Activated CD4-positive, alpha-beta T cell treated with anti-CD3 and anti-CD28 coated beads for 36 hours (primary cell): ENCODE results near the gene TMEM163. TPM values are rescaled to one million over a fixed set of nuclear protein-coding genes. Genes with fewer than 3 reads are reported as not detected.
"Not testable (repeated sequence)": the region's sequence is repeated elsewhere in the genome, so short reads cannot be mapped to it uniquely, and the experiment has no call there.

Experiments
- ATAC-seq: fragments of 200-7000 bp; cut with Tn5 transposase; one replicate; pipeline ENCODE4 v1.10.0; 2021; ENCODE audit warnings: mild to moderate bottlenecking, moderate library complexity
- CTCF ChIA-PET: fragments of 350-600 bp; sonication (Branson Sonifier 250); formaldehyde crosslinking; loops from one replicate; lab custom pipeline; 2021; ENCODE audit warnings: antibody characterized with exemption; lab: Charles Lee
- POLR2A ChIA-PET: fragments of 350-600 bp; sonication (Branson Sonifier 250); formaldehyde crosslinking; loops from one replicate; lab custom pipeline; 2021; ENCODE audit warnings: antibody characterized with exemption, inconsistent platforms; lab: Charles Lee
- DNase-seq: peaks from one replicate; pipeline ENCODE4 v3.0.0-alpha.2; 2020
- H3K27ac Mint-ChIP-seq: one replicate; pipeline ENCODE4 v1.8.0; 2021; ENCODE audit warnings: mixed read lengths
- H3K27me3 Mint-ChIP-seq: one replicate; pipeline ENCODE4 v1.8.0; 2021; ENCODE audit warnings: mixed read lengths
- H3K36me3 Mint-ChIP-seq: one replicate; pipeline ENCODE4 v1.8.0; 2021; ENCODE audit warnings: low read depth, mixed read lengths
- H3K4me1 Mint-ChIP-seq: one replicate; pipeline ENCODE4 v1.8.0; 2021; ENCODE audit warnings: mixed read lengths
- H3K4me3 Mint-ChIP-seq: one replicate; pipeline ENCODE4 v1.8.0; 2021; ENCODE audit warnings: mild to moderate bottlenecking, moderate library complexity, mixed read lengths
- H3K9me3 Mint-ChIP-seq: one replicate; pipeline ENCODE4 v1.8.0; 2021; ENCODE audit warnings: low read depth, mixed read lengths
- intact Hi-C, 2 experiments: fragments of 100-400 bp; cut with DNase I in 1 of 2; cut with micrococcal nuclease in 1 of 2; formaldehyde crosslinking; loops; one replicate each; pipeline versions ENCODE4 v1.14.2 to v1.15.1; 2022 to 2024; cut with DNase I, micrococcal nuclease
- total RNA-seq, 2 experiments: library from RNA; stranded (reverse); gene quantifications; one replicate each; pipeline ENCODE4 v1.2.3, GENCODE V29; 2021

TMEM163 gene
- total RNA-seq, 2 experiments from 2014 or later = 0.11 TPM; not detected in 1

DNA sequence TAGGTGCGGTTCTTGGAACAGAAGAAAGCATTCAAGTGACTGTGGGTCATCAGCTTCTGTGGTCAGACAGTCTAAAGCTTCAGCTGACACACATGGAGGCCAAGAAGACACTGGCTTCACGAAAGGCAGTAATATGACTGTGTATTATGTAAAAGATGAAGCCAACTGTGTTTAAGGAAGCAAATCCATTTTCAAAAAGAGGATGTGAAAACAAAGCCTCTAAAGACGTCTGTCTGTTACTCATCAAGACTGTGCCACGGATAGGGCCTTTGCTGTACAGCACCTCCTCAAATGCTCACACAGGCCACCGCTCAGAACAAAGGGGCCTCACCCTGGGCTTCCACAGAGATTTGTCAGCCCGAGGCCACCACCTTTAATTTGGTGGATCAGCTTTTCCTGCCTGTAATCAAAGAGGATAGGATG lies 21.1 kb upstream of the TMEM163 start:
- Mint-ChIP-seq H3K27me3 (no peaks in the 10 kb centered on the region), H3K27ac (no peak overlapping the region), H3K36me3 (no peaks in the 10 kb centered on the region), H3K4me1 (peaks cover 3% of the 10 kb centered on the region), H3K4me3 (no peak overlapping the region), H3K9me3 (no peaks in the 10 kb centered on the region)
- intact Hi-C loops = no loop called here
- DNase-seq = no peak
- ChIA-PET CTCF (no interaction called here), POLR2A (no interaction called here)
- no peak for ATAC-seq

DNA sequence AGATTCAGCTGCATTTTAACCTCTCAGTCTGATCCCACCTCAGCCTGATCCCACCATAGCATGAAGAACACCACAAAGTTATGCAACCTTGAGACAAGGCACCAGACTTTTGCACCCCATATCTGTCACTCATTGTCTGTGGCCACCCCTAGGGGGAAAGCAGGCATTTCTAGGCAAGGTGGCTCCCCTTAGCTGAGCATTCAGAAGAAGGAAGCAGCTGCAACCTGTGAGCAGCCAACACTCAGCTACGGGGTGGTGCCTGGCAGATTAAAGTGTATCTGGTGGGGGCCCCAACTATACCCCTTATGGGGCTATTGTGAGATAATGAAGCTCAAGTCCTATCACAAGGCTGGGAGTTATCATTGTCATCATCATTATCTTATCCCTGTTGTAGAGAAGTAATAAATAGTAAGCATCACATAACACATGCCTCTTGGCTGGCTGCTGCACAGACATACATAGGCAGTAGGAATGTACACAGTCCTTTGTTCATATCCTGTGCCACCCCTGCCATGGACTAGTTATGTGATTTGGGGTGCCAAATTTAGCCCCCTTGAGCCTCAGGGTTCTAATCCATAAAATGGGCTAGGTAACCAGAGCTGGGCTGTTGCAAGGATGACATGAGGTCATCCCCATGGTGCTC lies 20.6 kb upstream of the TMEM163 start:
- H3K4me3 Mint-ChIP-seq = no peak overlapping the region
- no peak for DNase-seq
- intact Hi-C loops = no loop called here
- no peak overlapping the region for H3K27ac Mint-ChIP-seq
- no peak for ATAC-seq
- H3K9me3 Mint-ChIP-seq = no peaks in the 10 kb centered on the region
- CTCF ChIA-PET = interaction anchor here (0.5 kb wide), 1 partner anchor 19 kb away, joined by 3 read pairs; no protein-coding TSS in a partner anchor
- POLR2A ChIA-PET = no interaction called here
- H3K4me1 Mint-ChIP-seq = no peaks in the 10 kb centered on the region
- no peaks in the 10 kb centered on the region for H3K36me3 Mint-ChIP-seq
- no peaks in the 10 kb centered on the region for H3K27me3 Mint-ChIP-seq

DNA sequence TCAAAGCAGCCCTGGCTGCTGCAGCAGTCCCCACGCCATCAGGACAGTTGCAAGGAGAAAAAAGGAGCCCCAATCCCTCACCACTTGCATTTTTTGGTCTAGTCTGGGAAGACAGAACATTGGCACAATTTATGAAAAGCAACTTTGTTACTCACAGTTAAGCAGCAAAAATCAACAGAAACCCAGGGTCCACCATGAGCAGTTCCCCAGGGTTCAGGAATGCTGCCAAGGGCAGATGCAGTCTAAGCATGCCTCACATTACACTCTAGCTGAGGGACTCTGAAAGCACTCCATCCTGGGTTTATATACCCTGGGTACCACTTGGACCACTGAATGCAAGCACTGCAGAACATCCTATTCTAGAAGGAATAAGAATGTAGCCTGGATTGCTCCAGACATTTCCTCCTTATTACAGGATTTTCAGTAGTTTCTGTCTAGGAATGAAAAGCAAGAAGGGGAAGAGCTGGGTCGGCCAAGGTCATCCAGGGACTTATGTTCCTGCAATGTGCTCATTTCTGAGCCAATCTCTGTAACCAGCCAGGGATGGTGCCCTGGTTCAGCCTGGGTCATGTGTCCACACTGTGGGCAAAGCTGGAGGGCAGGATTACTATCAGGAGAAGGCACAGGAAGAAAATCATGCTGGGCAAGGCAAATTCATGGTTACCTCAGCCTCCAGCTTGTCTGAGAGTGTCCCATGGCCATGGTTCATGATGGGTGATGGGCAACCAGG lies 19.5 kb upstream of the TMEM163 start:
- H3K4me1 Mint-ChIP-seq = no peaks in the 10 kb centered on the region
- no peaks in the 10 kb centered on the region for H3K36me3 Mint-ChIP-seq
- POLR2A ChIA-PET = no interaction called here
- DNase-seq (no peak), ATAC-seq (no peak)
- H3K9me3 Mint-ChIP-seq = no peaks in the 10 kb centered on the region
- H3K4me3 Mint-ChIP-seq = no peak overlapping the region
- CTCF ChIA-PET = no interaction called here
- no peak overlapping the region for H3K27ac Mint-ChIP-seq
- H3K27me3 Mint-ChIP-seq = no peaks in the 10 kb centered on the region
- intact Hi-C loops = no loop called here

DNA sequence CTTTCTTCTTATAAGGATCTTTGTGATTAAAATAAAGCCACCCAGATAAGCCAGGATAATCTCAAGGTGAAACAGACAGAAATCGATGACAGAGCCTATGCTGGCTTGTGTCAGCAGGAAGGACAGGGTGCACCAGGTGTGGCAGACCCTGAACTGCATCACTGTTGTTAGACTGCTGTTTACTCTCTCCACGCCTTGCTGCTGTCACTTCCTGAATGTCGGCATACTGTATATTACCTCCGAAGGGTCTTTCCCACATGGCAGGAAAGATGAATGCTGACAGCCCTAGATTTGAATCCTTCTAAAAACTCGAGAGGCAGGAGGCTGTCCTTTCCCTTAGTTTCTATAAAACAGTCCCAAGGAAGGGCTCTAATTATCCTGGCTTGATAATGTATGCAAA lies 18.9 kb upstream of the TMEM163 start:
- POLR2A ChIA-PET = no interaction called here
- intact Hi-C loops = no loop called here
- no peak overlapping the region for H3K27ac Mint-ChIP-seq
- H3K9me3 Mint-ChIP-seq = no peaks in the 10 kb centered on the region
- H3K4me1 Mint-ChIP-seq = no peaks in the 10 kb centered on the region
- CTCF ChIA-PET = interaction anchor here (0.6 kb wide), 1 partner anchor 626 kb away, joined by 3 read pairs; no protein-coding TSS in a partner anchor
- H3K4me3 Mint-ChIP-seq = no peak overlapping the region
- H3K27me3 Mint-ChIP-seq = no peaks in the 10 kb centered on the region
- ATAC-seq (no peak), DNase-seq (no peak)
- no peaks in the 10 kb centered on the region for H3K36me3 Mint-ChIP-seq

DNA sequence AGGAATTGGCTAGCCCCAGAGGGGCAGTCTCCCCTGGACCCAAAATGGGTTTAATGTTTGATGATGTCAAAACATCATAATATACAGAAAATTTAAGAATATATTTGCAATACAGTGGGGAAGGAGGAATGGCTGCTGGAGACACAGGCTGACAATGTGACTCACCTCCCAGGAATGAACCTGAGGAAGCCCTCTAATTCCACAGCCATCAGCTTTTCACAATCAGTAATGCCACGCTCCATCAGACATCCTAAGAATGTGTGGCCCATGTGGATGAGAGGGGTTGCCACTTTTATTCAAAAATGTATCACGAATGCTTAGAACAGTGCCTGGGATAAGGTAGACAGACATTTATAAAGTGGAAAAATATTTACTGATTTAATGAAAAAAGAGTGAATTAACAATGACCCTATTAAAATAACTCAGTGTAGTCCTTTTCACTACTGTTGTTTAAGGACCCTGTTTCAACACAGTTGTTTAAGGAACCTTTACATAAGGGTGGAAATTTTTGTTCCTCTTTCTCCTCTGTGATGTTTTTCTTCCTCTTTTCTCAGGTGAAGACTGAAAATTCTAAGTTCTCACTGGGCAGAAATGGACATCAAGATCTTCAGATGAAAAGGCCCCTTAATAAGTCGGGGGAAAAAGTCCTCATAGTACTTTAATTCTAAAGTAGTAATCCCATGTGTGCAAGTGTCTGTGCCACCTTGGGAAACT lies 17.5 kb upstream of the TMEM163 start:
- no peaks in the 10 kb centered on the region for H3K9me3 Mint-ChIP-seq
- no peak for DNase-seq
- H3K27ac Mint-ChIP-seq = no peak overlapping the region
- ChIA-PET CTCF (no interaction called here), POLR2A (no interaction called here)
- intact Hi-C loops = no loop called here
- H3K36me3 Mint-ChIP-seq = no peaks in the 10 kb centered on the region
- H3K27me3 Mint-ChIP-seq = no peaks in the 10 kb centered on the region
- H3K4me3 Mint-ChIP-seq = no peak overlapping the region
- no peak for ATAC-seq
- H3K4me1 Mint-ChIP-seq = no peaks in the 10 kb centered on the region

DNA sequence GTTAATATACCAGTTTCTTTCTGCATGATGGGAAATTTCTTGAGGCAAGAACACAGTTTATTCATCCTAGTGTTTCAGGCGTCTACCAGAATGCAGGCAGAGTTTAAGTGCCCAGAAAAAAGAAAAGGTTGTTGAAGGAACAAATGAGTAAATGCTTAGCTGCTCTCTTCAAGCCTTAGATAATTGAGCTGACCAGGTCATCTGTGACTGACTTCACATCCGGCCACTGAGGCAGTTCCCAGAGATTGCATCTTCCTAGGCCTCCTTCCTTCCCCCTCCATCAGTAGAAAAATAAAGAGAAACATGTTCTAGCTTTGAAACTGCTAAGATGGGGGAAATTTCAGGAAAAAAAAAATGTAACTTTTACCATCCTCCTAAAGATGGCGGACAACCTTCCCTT lies 9.4 kb upstream of the TMEM163 start:
- H3K4me3 Mint-ChIP-seq = no peak overlapping the region
- peaks cover 2% of the 10 kb centered on the region for H3K27me3 Mint-ChIP-seq
- H3K4me1 Mint-ChIP-seq = no peaks in the 10 kb centered on the region
- ATAC-seq = no peak
- no peaks in the 10 kb centered on the region for H3K9me3 Mint-ChIP-seq
- DNase-seq = no peak
- no peak overlapping the region for H3K27ac Mint-ChIP-seq
- ChIA-PET POLR2A (no interaction called here), CTCF (no interaction called here)
- intact Hi-C loops = no loop called here
- H3K36me3 Mint-ChIP-seq = no peaks in the 10 kb centered on the region

DNA sequence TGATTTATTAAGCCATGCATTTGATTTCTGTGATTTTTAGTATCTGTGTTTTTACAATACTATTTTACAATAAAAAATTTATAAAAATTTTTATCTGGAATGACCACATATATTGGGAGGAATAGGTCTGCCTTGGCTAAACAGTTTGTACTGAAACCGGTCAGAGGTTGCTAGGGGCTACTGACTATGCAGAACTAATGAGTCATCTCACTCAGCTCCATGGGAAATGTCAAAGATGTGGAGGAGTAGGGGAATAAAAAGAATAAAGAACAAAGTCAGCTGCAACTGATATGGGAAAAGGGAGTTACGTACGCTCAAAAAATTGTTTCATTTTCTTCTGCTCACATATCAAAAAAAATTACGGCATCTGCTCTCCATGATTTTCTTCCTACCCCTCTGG lies 8.6 kb upstream of the TMEM163 start:
- H3K4me3 Mint-ChIP-seq = no peak overlapping the region
- H3K4me1 Mint-ChIP-seq = no peaks in the 10 kb centered on the region
- DNase-seq = no peak
- no peaks in the 10 kb centered on the region for H3K36me3 Mint-ChIP-seq
- intact Hi-C loops = no loop called here
- no peak for ATAC-seq
- CTCF ChIA-PET = interaction anchor here (0.8 to 1.0 kb wide), 2 partner anchors 73 to 145 kb away, joined by 3 read pairs; no protein-coding TSS in a partner anchor
- POLR2A ChIA-PET = no interaction called here
- H3K27me3 Mint-ChIP-seq = peaks cover 2% of the 10 kb centered on the region
- no peak overlapping the region for H3K27ac Mint-ChIP-seq
- H3K9me3 Mint-ChIP-seq = no peaks in the 10 kb centered on the region

DNA sequence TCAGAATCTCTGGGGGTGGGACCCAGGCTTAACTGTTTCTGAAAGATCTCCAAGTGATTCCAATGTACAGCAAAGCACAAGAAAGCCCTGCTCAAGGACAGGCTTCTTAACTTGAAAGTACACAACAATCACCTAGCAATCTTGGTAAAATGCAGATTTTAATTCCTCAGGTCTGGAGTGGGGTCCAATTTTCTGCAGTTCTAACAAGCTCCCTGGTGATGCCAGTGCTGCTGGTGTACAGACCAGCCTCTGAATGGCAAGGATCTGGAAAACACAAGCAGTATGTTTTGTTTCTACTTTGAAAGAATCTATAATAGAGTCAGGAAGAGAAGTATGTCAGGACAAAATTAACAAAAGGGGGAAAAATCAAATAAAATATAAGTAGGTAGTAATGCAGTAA lies 7.8 kb upstream of the TMEM163 start:
- H3K36me3 Mint-ChIP-seq = no peaks in the 10 kb centered on the region
- intact Hi-C loops = no loop called here
- no peak overlapping the region for H3K4me3 Mint-ChIP-seq
- CTCF ChIA-PET = interaction anchor here (0.8 to 1.0 kb wide), 2 partner anchors 73 to 144 kb away, joined by 3 read pairs; no protein-coding TSS in a partner anchor
- ATAC-seq (no peak), DNase-seq (no peak)
- no peak overlapping the region for H3K27ac Mint-ChIP-seq
- H3K4me1 Mint-ChIP-seq = no peaks in the 10 kb centered on the region
- peaks cover 6% of the 10 kb centered on the region for H3K27me3 Mint-ChIP-seq
- POLR2A ChIA-PET = no interaction called here
- no peaks in the 10 kb centered on the region for H3K9me3 Mint-ChIP-seq

DNA sequence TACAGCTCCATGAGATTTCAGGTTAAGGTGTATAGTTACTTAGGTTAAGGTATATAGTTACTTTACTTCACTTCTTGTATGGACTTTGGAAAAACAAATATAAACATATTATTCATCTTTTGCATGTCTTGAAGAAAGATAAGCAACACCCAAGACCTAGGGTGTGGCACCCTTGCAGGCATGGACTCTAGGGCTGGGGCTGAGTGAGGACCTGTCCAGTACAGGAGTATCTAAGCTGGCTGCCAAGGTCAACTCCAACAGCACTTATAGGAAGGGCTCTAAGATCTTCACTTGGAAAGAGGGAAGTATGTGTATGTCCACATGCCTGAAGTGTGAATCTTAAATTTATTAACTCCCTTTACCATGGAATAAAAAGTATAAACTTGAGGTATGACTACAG lies 7.1 kb upstream of the TMEM163 start:
- intact Hi-C loops = no loop called here

DNA sequence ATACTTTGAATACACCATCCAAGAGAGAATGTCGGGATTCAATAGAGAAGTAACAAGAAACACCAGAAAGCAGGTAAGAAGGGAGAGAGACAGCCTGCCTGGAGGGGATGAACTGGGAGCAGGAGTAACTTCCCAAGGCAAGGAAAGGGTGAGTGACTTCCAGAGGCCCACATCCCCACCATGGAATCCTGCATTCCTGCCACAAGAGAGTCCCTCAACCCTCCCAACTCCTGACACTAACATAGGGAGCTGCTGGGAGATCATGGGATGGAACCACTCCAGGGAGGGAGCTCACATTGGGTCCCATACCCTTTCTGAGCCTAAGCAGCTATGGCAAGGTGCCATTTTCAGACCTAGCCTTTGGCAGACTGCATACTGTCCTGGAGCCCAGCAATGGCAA lies 5.5 kb upstream of the TMEM163 start:
- no peak for ATAC-seq
- intact Hi-C loops = no loop called here
- ChIA-PET POLR2A (no interaction called here), CTCF (no interaction called here)
- Mint-ChIP-seq H3K4me3 (no peak overlapping the region), H3K36me3 (no peaks in the 10 kb centered on the region), H3K4me1 (peaks cover 3% of the 10 kb centered on the region), H3K27ac (no peak overlapping the region), H3K9me3 (no peaks in the 10 kb centered on the region), H3K27me3 (peaks cover 26% of the 10 kb centered on the region)
- DNase-seq = no peak

More for the DNA sequence above, 7.1 kb upstream of the TMEM163 start:
- ChIA-PET POLR2A (no interaction called here), CTCF (no interaction called here)
- no peaks in the 10 kb centered on the region for H3K4me1 Mint-ChIP-seq
- no peak for DNase-seq
- peaks cover 11% of the 10 kb centered on the region for H3K27me3 Mint-ChIP-seq
- H3K36me3 Mint-ChIP-seq = no peaks in the 10 kb centered on the region
- no peaks in the 10 kb centered on the region for H3K9me3 Mint-ChIP-seq
- ATAC-seq = no peak
- no peak overlapping the region for H3K4me3 Mint-ChIP-seq
- H3K27ac Mint-ChIP-seq = no peak overlapping the region

DNA sequence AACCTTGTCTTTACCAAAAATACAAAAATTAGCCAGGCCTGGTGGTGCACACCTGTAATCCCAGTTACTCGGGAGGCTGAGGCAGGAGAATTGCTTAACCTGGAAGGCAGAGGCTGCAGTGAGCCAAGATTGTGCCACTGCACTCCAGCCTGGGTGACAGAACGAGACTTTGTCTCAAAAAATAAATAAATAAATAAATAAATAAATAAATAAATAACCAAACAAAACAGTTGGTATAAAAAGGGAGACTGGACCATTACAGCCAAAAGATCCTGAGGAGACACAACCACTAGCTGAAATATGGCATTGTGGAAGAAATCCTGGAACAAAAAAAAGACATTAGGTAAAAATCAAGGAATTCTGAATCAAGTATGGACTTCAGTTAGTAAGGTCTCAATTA lies 4.9 kb upstream of the TMEM163 start:
- H3K27ac Mint-ChIP-seq, DNase-seq, H3K9me3 Mint-ChIP-seq, ATAC-seq, H3K36me3 Mint-ChIP-seq, H3K4me3 Mint-ChIP-seq, POLR2A ChIA-PET, H3K4me1 Mint-ChIP-seq, intact Hi-C loops: not testable (repeated sequence)
- CTCF ChIA-PET = interaction anchor here (0.6 kb wide), 1 partner anchor 75 kb away, joined by 6 read pairs; no protein-coding TSS in a partner anchor
- H3K27me3 Mint-ChIP-seq = peaks cover 27% of the 10 kb centered on the region
